ENCODE data around the gene PANK4. TPM values are rescaled to one million over a fixed set of nuclear protein-coding genes. Genes with fewer than 3 reads are reported as not detected.

The PANK4 gene
- total RNA-seq, 1 experiment from 2014 or later: 32.2 TPM

DNA sequence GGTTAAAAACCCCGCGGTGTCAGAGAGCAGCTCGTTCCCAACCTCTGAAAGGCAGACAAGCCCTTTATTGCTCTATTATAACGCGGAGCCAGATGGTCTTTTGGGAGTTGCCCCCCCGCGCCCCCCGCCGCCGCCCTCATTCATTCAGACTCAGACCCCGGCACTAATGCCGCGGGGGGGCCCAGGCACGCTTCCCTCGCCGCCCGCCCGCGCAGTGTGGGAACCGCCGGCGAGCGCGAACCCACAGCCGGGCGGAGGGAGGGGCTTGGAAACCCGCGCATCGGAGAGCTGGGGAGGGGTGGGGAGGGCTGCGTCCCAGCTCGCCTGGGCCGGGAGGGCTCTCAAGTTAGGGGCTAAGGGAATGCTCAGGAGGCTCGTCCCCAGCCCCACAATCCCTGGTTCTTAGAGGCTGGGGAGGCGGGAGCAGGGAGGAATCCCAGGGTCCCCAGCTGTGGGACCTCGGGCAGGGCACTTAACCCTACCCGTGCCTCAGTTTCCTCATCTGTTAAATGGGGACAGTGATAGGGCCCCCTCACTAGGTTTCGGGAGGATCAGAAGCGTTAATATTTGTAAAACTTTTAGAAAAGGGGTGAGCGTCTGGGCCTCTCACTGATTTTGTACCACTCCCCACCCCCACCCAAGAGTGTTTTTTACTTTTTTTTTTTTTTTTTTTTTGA is 14.6 kb upstream of the PANK4 start:
- Histone ChIP-seq H2AFZ (ENCODE audit: low read length) (no peak overlapping the region), H2AK5ac (ENCODE audit: insufficient read length, low read length) (no peak overlapping the region), H4K5ac (ENCODE audit: insufficient read length, low read depth, low read length) (no peak overlapping the region), H4K20me1 (ENCODE audit: control insufficient read depth, insufficient read depth, insufficient read length) (no peaks in the 10 kb centered on the region), H4K8ac (replicated peaks; ENCODE audit: insufficient read length, low read depth, low read length) (no peak overlapping the region), H3K18ac (ENCODE audit: insufficient read length, low read depth, low read length) (no peak overlapping the region), H3K4me1 (ENCODE audit: insufficient read depth, low read length) (no peaks in the 10 kb centered on the region), H3K4ac (ENCODE audit: low read depth, low read length) (no peak overlapping the region), H3T11ph (ENCODE audit: low read length) (no peak overlapping the region), H3K27ac (ENCODE audit: insufficient read length, low read depth, low read length) (no peak overlapping the region), H3K56ac (ENCODE audit: insufficient read length, low read depth, low read length) (no peak overlapping the region), H2BK20ac (ENCODE audit: low read depth, low read length, poor library complexity, severe bottlenecking) (no peak overlapping the region), H4K91ac (ENCODE audit: insufficient read length, low read depth, low read length) (no peak overlapping the region), H3K14ac (ENCODE audit: insufficient read depth, low read length) (no peak overlapping the region), H3K4me2 (ENCODE audit: insufficient read depth, insufficient read length, low read length) (peak overlapping the region; percentile 29), H2BK12ac (ENCODE audit: insufficient read length, low read depth, low read length) (no peak overlapping the region), H3K23me2 (ENCODE audit: insufficient read length, low read depth, low read length, poor library complexity, severe bottlenecking) (no peaks in the 10 kb centered on the region), H3K79me1 (ENCODE audit: insufficient read depth, low read depth, low read length, poor library complexity, severe bottlenecking) (no peaks in the 10 kb centered on the region), H3K79me2 (ENCODE audit: insufficient read depth, low read length) (no peaks in the 10 kb centered on the region), H2BK5ac (ENCODE audit: insufficient read length, low read length) (no peak overlapping the region), H2BK120ac (ENCODE audit: low read depth, low read length, poor library complexity, severe bottlenecking) (no peak overlapping the region), H3K27me3 (ENCODE audit: insufficient read depth, low read length) (no peaks in the 10 kb centered on the region; the same call in 1 of the 2 replicates), H3K9ac (ENCODE audit: extremely low read depth, insufficient read length, low read length) (no peak overlapping the region), H2BK15ac (ENCODE audit: low read depth, low read length) (no peak overlapping the region), H3K9me3 (ENCODE audit: control insufficient read depth, low read depth, low read length) (no peaks in the 10 kb centered on the region), H3K23ac (ENCODE audit: insufficient read length, low read depth, low read length) (no peak overlapping the region)
- TF ChIP-seq, protein P1, sequence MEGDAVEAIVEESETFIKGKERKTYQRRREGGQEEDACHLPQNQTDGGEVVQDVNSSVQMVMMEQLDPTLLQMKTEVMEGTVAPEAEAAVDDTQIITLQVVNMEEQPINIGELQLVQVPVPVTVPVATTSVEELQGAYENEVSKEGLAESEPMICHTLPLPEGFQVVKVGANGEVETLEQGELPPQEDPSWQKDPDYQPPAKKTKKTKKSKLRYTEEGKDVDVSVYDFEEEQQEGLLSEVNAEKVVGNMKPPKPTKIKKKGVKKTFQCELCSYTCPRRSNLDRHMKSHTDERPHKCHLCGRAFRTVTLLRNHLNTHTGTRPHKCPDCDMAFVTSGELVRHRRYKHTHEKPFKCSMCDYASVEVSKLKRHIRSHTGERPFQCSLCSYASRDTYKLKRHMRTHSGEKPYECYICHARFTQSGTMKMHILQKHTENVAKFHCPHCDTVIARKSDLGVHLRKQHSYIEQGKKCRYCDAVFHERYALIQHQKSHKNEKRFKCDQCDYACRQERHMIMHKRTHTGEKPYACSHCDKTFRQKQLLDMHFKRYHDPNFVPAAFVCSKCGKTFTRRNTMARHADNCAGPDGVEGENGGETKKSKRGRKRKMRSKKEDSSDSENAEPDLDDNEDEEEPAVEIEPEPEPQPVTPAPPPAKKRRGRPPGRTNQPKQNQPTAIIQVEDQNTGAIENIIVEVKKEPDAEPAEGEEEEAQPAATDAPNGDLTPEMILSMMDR (conservative IDR thresholded peaks at IDR 0.05): no peak
- Mint-ChIP-seq H3K27me3 (ENCODE audit: low read depth) (peaks cover 56% of the 10 kb centered on the region), H3K27ac (no peak overlapping the region), H3K9me3 (peaks cover 0 to 3% of the 10 kb centered on the region in 2 experiments; a peak in 2 of 5 replicates), H3K4me1 (peaks cover 3 to 24% of the 10 kb centered on the region in 2 experiments; a peak in 2 of 4 replicates), H3K4me3 (peak overlapping the region in 1 of 2 experiments; percentile 68; a peak in 2 of 5 replicates), H3K36me3 (ENCODE audit: insufficient read depth in 1 of 3, low read depth in 3 of 3) (no peaks in the 10 kb centered on the region)
- WGBS (ENCODE audit: extremely low coverage, insufficient read length, low lambda C conversion rate): no CpG with 5 or more reads among the region's 39 CpGs
- no peak for DNase-seq
